Mucosa of descending colon (tissue), 3 donors: Measurements from ENCODE around the gene MTCL1. TPM values are rescaled to one million over a fixed set of nuclear protein-coding genes. Genes with fewer than 3 reads are reported as not detected.

Source experiments
- ATAC-seq: fragments of 200-7000 bp; cut with Tn5 transposase; one replicate; pipeline ENCODE4 v1.9.1; 2020; ENCODE audit warnings: mild to moderate bottlenecking, moderate library complexity
- DNase-seq, 3 donors: peaks; one replicate each; pipeline ENCODE4 v3.0.0-alpha.2; 2020
- H3K36me3 ChIP-seq: fragments of 200-600 bp; one replicate; pipeline ENCODE4 v1.8.0; 2021; ENCODE audit warnings: low read depth, mild to moderate bottlenecking
- H3K4me1 ChIP-seq: fragments of 200-600 bp; one replicate; pipeline ENCODE4 v1.8.0; 2021; ENCODE audit warnings: low read depth, mild to moderate bottlenecking
- H3K4me3 ChIP-seq: fragments of 200-600 bp; one replicate; pipeline ENCODE4 v1.8.0; 2021; ENCODE audit warnings: mild to moderate bottlenecking
- H3K9me3 ChIP-seq: fragments of 200-600 bp; one replicate; pipeline ENCODE4 v1.8.0; 2021; ENCODE audit warnings: mild to moderate bottlenecking
- CTCF ChIP-seq: fragments of 200-600 bp; IDR thresholded peaks from one replicate; pipeline ENCODE4 v1.8.0; 2022; ENCODE audit warnings: antibody characterized with exemption, mild to moderate bottlenecking
- intact Hi-C, 2 donors: fragments of 100-400 bp; cut with DNase I in 1 of 2; cut with micrococcal nuclease in 1 of 2; formaldehyde crosslinking; loops; one replicate each; pipeline versions ENCODE4 v1.11.0 to v1.11.1; 2022; cut with DNase I, micrococcal nuclease
- total RNA-seq, 3 donors: library from RNA; stranded (reverse); fragmentation: NEBNext Ultra II Directional in 2 of 3; extraction: Animal tissue kit (Norgen Biotek cat#: 25700) in 2 of 3; gene quantifications; one replicate each; pipeline versions ENCODE4 v1.2.1 to v1.2.4, GENCODE V29; 2021 to 2023
- donor health status: DM: no; HTN: no; CAD: no; lungs with moderate emphysema.
- donor health status: DM: no; HTN: no; CAD: no.
- donor health status: DM: no; HTN: yes; CAD: no.

Gene MTCL1
- total RNA-seq, 3 donors from 2014 or later: 4.1 to 141 (median 15.4) TPM

DNA sequence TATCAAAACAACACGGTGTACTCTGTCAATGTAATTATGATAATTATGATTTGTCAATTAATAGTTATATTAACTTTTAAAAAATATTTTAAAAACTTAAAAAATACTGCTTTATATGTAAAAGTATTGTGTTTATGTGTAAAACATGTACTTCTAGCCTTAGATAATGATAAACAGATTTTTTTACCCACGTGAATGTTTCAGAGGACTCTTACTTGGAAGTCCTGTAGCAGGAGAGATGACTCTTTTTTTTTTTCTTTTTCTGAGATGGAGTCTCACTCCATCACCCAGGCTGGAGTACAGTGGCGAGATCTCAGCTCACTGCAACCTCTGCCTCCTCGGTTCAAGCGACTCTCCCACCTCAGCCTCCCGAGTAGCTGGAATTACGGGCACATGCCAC, 6.2 kb upstream of the MTCL1 start:
- Histone ChIP-seq H3K9me3 (no peaks in the 10 kb centered on the region), H3K36me3 (no peaks in the 10 kb centered on the region), H3K4me1 (no peaks in the 10 kb centered on the region), H3K4me3 (no peak overlapping the region)
- intact Hi-C loops: loop anchor here in 1 of 2 donors (10.0 kb wide), 1 partner anchor 286 kb away; no protein-coding TSS in a partner anchor
- no peak for DNase-seq
- ATAC-seq: no peak
- TF ChIP-seq CTCF: no peak

- Histone ChIP-seq H3K4me1 (no peaks in the 10 kb centered on the region), H3K4me3 (no peak overlapping the region), H3K36me3 (no peaks in the 10 kb centered on the region), H3K9me3 (no peaks in the 10 kb centered on the region)
- ATAC-seq: no peak
- intact Hi-C loops: loop anchor here (10.0 kb wide), 2 partner anchors 95 to 285 kb away; no protein-coding TSS in a partner anchor
- TF ChIP-seq CTCF: no peak
- no peak for DNase-seq
Observed at GRCh38 chr18:8699948-8700347, 5.4 kb upstream of the MTCL1 start.

- DNase-seq (no peak), ATAC-seq (no peak)
- H3K4me1 ChIP-seq: peaks cover 3% of the 10 kb centered on the region
- H3K36me3 ChIP-seq: no peaks in the 10 kb centered on the region
- intact Hi-C loops: loop anchor here in 1 of 2 donors (10.0 kb wide), 1 partner anchor 93 kb away; no protein-coding TSS in a partner anchor
- no peak for TF ChIP-seq CTCF
- no peak overlapping the region for H3K4me3 ChIP-seq
- H3K9me3 ChIP-seq: no peaks in the 10 kb centered on the region
Observed at GRCh38 chr18:8701546-8702118, 3.7 kb upstream of the MTCL1 start.

GRCh38 chr18:8702668-8703067, 2.7 kb upstream of the MTCL1 start:
- Histone ChIP-seq H3K4me3 (no peak overlapping the region), H3K36me3 (no peaks in the 10 kb centered on the region), H3K4me1 (peaks cover 4% of the 10 kb centered on the region), H3K9me3 (no peaks in the 10 kb centered on the region)
- ATAC-seq: no peak
- TF ChIP-seq CTCF: no peak
- intact Hi-C loops: loop anchor here in 1 of 2 donors (10.0 kb wide), 1 partner anchor 92 kb away; no protein-coding TSS in a partner anchor
- no peak for DNase-seq

DNA sequence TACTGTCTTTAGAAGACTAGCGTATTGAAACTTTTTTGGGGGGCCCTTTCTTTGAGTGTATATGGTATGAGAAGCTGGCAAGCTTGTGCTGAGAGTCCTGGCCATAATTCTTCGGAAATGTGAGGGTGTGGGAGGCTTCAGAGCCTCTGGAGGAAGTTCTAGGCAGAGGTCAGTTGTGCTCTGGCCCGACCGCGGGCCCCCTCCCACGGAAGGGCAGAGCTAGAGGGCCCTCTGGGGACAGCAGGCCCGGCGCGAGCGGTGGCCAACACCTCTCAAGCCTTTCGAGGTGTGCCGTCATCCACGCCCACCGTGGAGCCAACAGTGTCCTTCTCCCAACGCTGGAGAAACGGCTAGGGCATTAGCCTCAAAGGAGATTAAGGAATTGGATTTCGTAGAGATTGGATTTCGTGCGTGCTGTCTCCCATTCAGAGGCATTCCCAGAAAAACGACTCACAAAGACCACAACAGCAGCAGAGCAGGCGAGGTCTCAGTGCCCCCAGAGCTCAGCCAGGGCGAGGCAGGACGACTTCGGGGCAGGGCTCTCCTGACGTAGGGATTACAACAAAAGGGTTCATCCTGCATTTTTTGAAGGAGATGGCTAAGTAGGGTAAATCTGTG, 2.2 kb upstream of the MTCL1 start:
- H3K9me3 ChIP-seq: no peaks in the 10 kb centered on the region
- peaks cover 4% of the 10 kb centered on the region for H3K4me1 ChIP-seq
- TF ChIP-seq CTCF: no peak
- ATAC-seq: no peak
- H3K36me3 ChIP-seq: no peaks in the 10 kb centered on the region
- DNase-seq: no peak
- H3K4me3 ChIP-seq: no peak overlapping the region
- intact Hi-C loops: loop anchor here in 1 of 2 donors (10.0 kb wide), 1 partner anchor 92 kb away; no protein-coding TSS in a partner anchor
